Lower lobe of right lung (tissue), 2 donors: Measurements from ENCODE around the gene NCKAP5. TPM values are rescaled to one million over a fixed set of nuclear protein-coding genes. Genes with fewer than 3 reads are reported as not detected.

Source experiments
- ATAC-seq, 2 donors: fragments of 200-7000 bp; cut with Tn5 transposase; one replicate each; pipeline ENCODE4 v1.9.1; 2020 to 2022; ENCODE audit warnings: mild to moderate bottlenecking in 2 of 2, moderate library complexity in 2 of 2
- DNase-seq: peaks from one replicate; pipeline ENCODE4 v3.0.0-alpha.2; 2020
- H3K27ac ChIP-seq: fragments of 200-600 bp; one replicate; pipeline ENCODE4 v1.8.0; 2022
- H3K27me3 ChIP-seq: fragments of 200-600 bp; one replicate; pipeline ENCODE4 v1.8.0; 2022; ENCODE audit warnings: low read depth
- H3K36me3 ChIP-seq: fragments of 200-600 bp; one replicate; pipeline ENCODE4 v1.8.0; 2022; ENCODE audit warnings: mild to moderate bottlenecking
- H3K4me1 ChIP-seq: fragments of 200-600 bp; one replicate; pipeline ENCODE4 v1.8.0; 2022
- H3K4me3 ChIP-seq: fragments of 200-600 bp; one replicate; pipeline ENCODE4 v1.8.0; 2022; ENCODE audit warnings: mild to moderate bottlenecking
- H3K9me3 ChIP-seq: fragments of 200-600 bp; one replicate; pipeline ENCODE4 v1.8.0; 2022
- CTCF ChIP-seq: fragments of 200-600 bp; IDR thresholded peaks from one replicate; pipeline ENCODE4 v1.8.0; 2022; ENCODE audit warnings: antibody characterized with exemption, mild to moderate bottlenecking
- intact Hi-C: fragments of 100-400 bp; cut with DNase I; formaldehyde crosslinking; loops from one replicate; pipeline ENCODE4 v1.11.0; 2022
- total RNA-seq: library from RNA; stranded (reverse); fragmentation: NEBNext Ultra II Directional; extraction: Animal tissue kit (Norgen Biotek cat#: 25700); gene quantifications from one replicate; pipeline ENCODE4 v1.2.1, GENCODE V29; 2021
- donor health status: DM: no; HTN: yes; CAD: no; lungs with severe emphysema.

NCKAP5 gene
- total RNA-seq, 1 donor from 2014 or later, result 34.6 TPM

GRCh38 chr2:132958887-132959286 is 609.4 kb downstream of the NCKAP5 start:
- DNase-seq, result no peak
- no peaks in the 10 kb centered on the region for H3K36me3 ChIP-seq
- no peak for ATAC-seq
- H3K27ac ChIP-seq, result no peak overlapping the region
- H3K9me3 ChIP-seq, result no peaks in the 10 kb centered on the region
- no peaks in the 10 kb centered on the region for H3K4me1 ChIP-seq
- H3K27me3 ChIP-seq, result no peaks in the 10 kb centered on the region
- H3K4me3 ChIP-seq, result no peak overlapping the region
- TF ChIP-seq CTCF, result no peak
- intact Hi-C loops, result no loop called here

GRCh38 chr2:132955871-132956615 is 612.2 kb downstream of the NCKAP5 start:
- no peaks in the 10 kb centered on the region for H3K9me3 ChIP-seq
- no peak overlapping the region for H3K27ac ChIP-seq
- ATAC-seq (no peak), DNase-seq (no peak)
- no peaks in the 10 kb centered on the region for H3K36me3 ChIP-seq
- H3K4me1 ChIP-seq, result no peaks in the 10 kb centered on the region
- intact Hi-C loops, result no loop called here
- H3K27me3 ChIP-seq, result no peaks in the 10 kb centered on the region
- no peak overlapping the region for H3K4me3 ChIP-seq
- no peak for TF ChIP-seq CTCF

- no peak overlapping the region for H3K4me3 ChIP-seq
- TF ChIP-seq CTCF, result no peak
- no peaks in the 10 kb centered on the region for H3K4me1 ChIP-seq
- no peak overlapping the region for H3K27ac ChIP-seq
- no peaks in the 10 kb centered on the region for H3K36me3 ChIP-seq
- H3K27me3 ChIP-seq, result no peaks in the 10 kb centered on the region
- ATAC-seq (no peak), DNase-seq (no peak)
- intact Hi-C loops, result no loop called here
- no peaks in the 10 kb centered on the region for H3K9me3 ChIP-seq
These were observed 614.5 kb downstream of the NCKAP5 start for GRCh38 chr2:132953771-132954170.

GRCh38 chr2:132951008-132951714 is 617.1 kb downstream of the NCKAP5 start:
- Histone ChIP-seq H3K4me1 (no peaks in the 10 kb centered on the region), H3K27ac (no peak overlapping the region), H3K36me3 (no peaks in the 10 kb centered on the region), H3K27me3 (no peaks in the 10 kb centered on the region), H3K9me3 (no peaks in the 10 kb centered on the region), H3K4me3 (no peak overlapping the region)
- DNase-seq (no peak), ATAC-seq (no peak)
- TF ChIP-seq CTCF, result no peak
- intact Hi-C loops, result no loop called here

- ATAC-seq (no peak), DNase-seq (no peak)
- Histone ChIP-seq H3K27me3 (no peaks in the 10 kb centered on the region), H3K4me3 (no peak overlapping the region), H3K4me1 (no peaks in the 10 kb centered on the region), H3K36me3 (no peaks in the 10 kb centered on the region), H3K9me3 (no peaks in the 10 kb centered on the region), H3K27ac (no peak overlapping the region)
- no peak for TF ChIP-seq CTCF
- intact Hi-C loops, result no loop called here
These were observed 619.2 kb downstream of the NCKAP5 start for GRCh38 chr2:132949108-132949507.
